CD4-positive, alpha-beta T cell treated with Interleukin-2 at 100 ng/mL for 4 hours (primary cell): ENCODE measurements around the gene PAQR5.
"Not testable (repeated sequence)": the region's sequence is repeated elsewhere in the genome, so short reads cannot be mapped to it uniquely, and the experiment has no call there.

ENCODE experiments used
- DNase-seq: peaks from one replicate; pipeline ENCODE4 v3.0.0-alpha.2; 2020; ENCODE audit warnings: low spot score

Gene PAQR5

GRCh38 chr15:69424001-69424400, 125.3 kb downstream of the PAQR5 start:
- DNase-seq = no peak

- no peak for DNase-seq
These were observed 126.2 kb downstream of the PAQR5 start for GRCh38 chr15:69424748-69425413.

GRCh38 chr15:69433831-69434230, 135.1 kb downstream of the PAQR5 start:
- DNase-seq = no peak

GRCh38 chr15:69434238-69434637, 135.5 kb downstream of the PAQR5 start:
- DNase-seq = no peak

- DNase-seq = no peak
These were observed 136.0 kb downstream of the PAQR5 start for GRCh38 chr15:69434679-69435078.

- no peak for DNase-seq
These were observed 137.3 kb downstream of the PAQR5 start for GRCh38 chr15:69435985-69436384.

- DNase-seq = no peak
These were observed 138.2 kb downstream of the PAQR5 start for GRCh38 chr15:69436951-69437350.

GRCh38 chr15:69439623-69440022, 140.9 kb downstream of the PAQR5 start:
- DNase-seq = no peak

- no peak for DNase-seq
These were observed 144.4 kb downstream of the PAQR5 start for GRCh38 chr15:69443032-69443611.

GRCh38 chr15:69444686-69445085, 146.0 kb downstream of the PAQR5 start:
- DNase-seq = no peak

GRCh38 chr15:69446953-69447352, 148.2 kb downstream of the PAQR5 start:
- DNase-seq = no peak

- DNase-seq = not testable (repeated sequence)
These were observed 151.5 kb downstream of the PAQR5 start for GRCh38 chr15:69450221-69450620.

GRCh38 chr15:69450968-69451695, 152.4 kb downstream of the PAQR5 start:
- DNase-seq = no peak

GRCh38 chr15:69451951-69452691, 153.4 kb downstream of the PAQR5 start:
- DNase-seq = no peak

- DNase-seq = peak; percentile 97
These were observed 154.2 kb downstream of the PAQR5 start, which contains the start of gene RPLP1 for GRCh38 chr15:69452692-69453521. RPLP1 (plus strand) TSS chr15:69452818; CDS start chr15:69452949, 131 bp downstream.

- no peak for DNase-seq
These were observed 156.2 kb downstream of the PAQR5 start for GRCh38 chr15:69454953-69455352.

- DNase-seq = no peak
These were observed 157.8 kb downstream of the PAQR5 start for GRCh38 chr15:69456208-69457166.
